Measurements from ENCODE around the gene DNM3. TPM values are rescaled to one million over a fixed set of nuclear protein-coding genes. Genes with fewer than 3 reads are reported as not detected.
A peak's percentile ranks its signal among the peaks of the same experiment; 100 is the strongest.

DNM3 gene
- total RNA-seq, 1 donor from 2014 or later, result 1.1 TPM

- H4K20me1 ChIP-seq (ENCODE audit: low read depth), result no peaks in the 10 kb centered on the region
- H3K9me3 ChIP-seq (ENCODE audit: low read depth), result no peaks in the 10 kb centered on the region
- H3K4me2 ChIP-seq, result no peak overlapping the region
- Mint-ChIP-seq H3K4me1 (peaks cover 3% of the 10 kb centered on the region), H3K36me3 (no peaks in the 10 kb centered on the region), H3K27ac (no peak overlapping the region), H3K4me3 (no peak overlapping the region), H3K27me3 (ENCODE audit: insufficient read depth, low read depth) (no peaks in the 10 kb centered on the region), H3K9me3 (no peaks in the 10 kb centered on the region)
- no peak overlapping the region for H3K9ac ChIP-seq
- no peaks in the 10 kb centered on the region for H3K36me3 ChIP-seq
- no peak overlapping the region for H2AFZ ChIP-seq (replicated peaks)
- H3K79me2 ChIP-seq (ENCODE audit: low read depth), result no peaks in the 10 kb centered on the region
- no peaks in the 10 kb centered on the region for H3F3A ChIP-seq (ENCODE audit: low read depth)
- no peaks in the 10 kb centered on the region for H3K4me1 ChIP-seq
- no peaks in the 10 kb centered on the region for H3K27me3 ChIP-seq
- H3K4me3 ChIP-seq, result no peak overlapping the region
- peak; percentile 9 for DNase-seq (ENCODE audit: low spot score)
- no peak overlapping the region for H3K27ac ChIP-seq
- TF ChIP-seq CTCF (IDR thresholded peaks at IDR 0.05), result no peak
- no peak for TF ChIP-seq EZH2 (IDR thresholded peaks at IDR 0.05)
- no peak for TF ChIP-seq EZH2phosphoT487 (IDR thresholded peaks at IDR 0.05)
Measured at GRCh38 chr1:171954361-171954760, 113.1 kb downstream of the DNM3 start.

GRCh38 chr1:171961861-171962260 lies 120.6 kb downstream of the DNM3 start:
- Histone ChIP-seq H3K27ac (no peak overlapping the region), H3K4me1 (peaks cover 2% of the 10 kb centered on the region), H3K36me3 (no peaks in the 10 kb centered on the region), H3K4me3 (no peak overlapping the region), H3K4me2 (no peak overlapping the region), H2AFZ (replicated peaks) (no peak overlapping the region), H4K20me1 (ENCODE audit: low read depth) (no peaks in the 10 kb centered on the region), H3K9ac (no peak overlapping the region), H3F3A (ENCODE audit: low read depth) (no peaks in the 10 kb centered on the region), H3K9me3 (ENCODE audit: low read depth) (no peaks in the 10 kb centered on the region), H3K27me3 (no peaks in the 10 kb centered on the region), H3K79me2 (ENCODE audit: low read depth) (no peaks in the 10 kb centered on the region)
- no peak for DNase-seq (ENCODE audit: low spot score)
- no peaks in the 10 kb centered on the region for H3K36me3 Mint-ChIP-seq
- H3K4me1 Mint-ChIP-seq, result no peaks in the 10 kb centered on the region
- H3K27me3 Mint-ChIP-seq (ENCODE audit: insufficient read depth, low read depth), result peaks cover 2% of the 10 kb centered on the region
- TF ChIP-seq CTCF (IDR thresholded peaks at IDR 0.05) (no peak), EZH2 (IDR thresholded peaks at IDR 0.05) (no peak), EZH2phosphoT487 (IDR thresholded peaks at IDR 0.05) (no peak)
- H3K4me3 Mint-ChIP-seq, result no peak overlapping the region
- no peak overlapping the region for H3K27ac Mint-ChIP-seq
- no peaks in the 10 kb centered on the region for H3K9me3 Mint-ChIP-seq

GRCh38 chr1:171963762-171964161 lies 122.5 kb downstream of the DNM3 start:
- H3K27ac Mint-ChIP-seq, result no peak overlapping the region
- Histone ChIP-seq H4K20me1 (ENCODE audit: low read depth) (no peaks in the 10 kb centered on the region), H3K9ac (no peak overlapping the region), H2AFZ (replicated peaks) (no peak overlapping the region), H3K4me1 (peaks cover 4% of the 10 kb centered on the region), H3K27ac (no peak overlapping the region), H3K36me3 (no peaks in the 10 kb centered on the region), H3K27me3 (no peaks in the 10 kb centered on the region), H3K79me2 (ENCODE audit: low read depth) (no peaks in the 10 kb centered on the region), H3K4me2 (no peak overlapping the region), H3K4me3 (no peak overlapping the region), H3K9me3 (ENCODE audit: low read depth) (no peaks in the 10 kb centered on the region), H3F3A (ENCODE audit: low read depth) (no peaks in the 10 kb centered on the region)
- no peaks in the 10 kb centered on the region for H3K36me3 Mint-ChIP-seq
- no peaks in the 10 kb centered on the region for H3K9me3 Mint-ChIP-seq
- no peak for DNase-seq (ENCODE audit: low spot score)
- TF ChIP-seq EZH2phosphoT487 (IDR thresholded peaks at IDR 0.05) (no peak), EZH2 (IDR thresholded peaks at IDR 0.05) (no peak), CTCF (IDR thresholded peaks at IDR 0.05) (no peak)
- no peaks in the 10 kb centered on the region for H3K4me1 Mint-ChIP-seq
- peaks cover 2% of the 10 kb centered on the region for H3K27me3 Mint-ChIP-seq (ENCODE audit: insufficient read depth, low read depth)
- H3K4me3 Mint-ChIP-seq, result no peak overlapping the region

Measured in neural progenitor cell (in vitro differentiated cells).